ENCODE measurements around the gene CYP4F8. TPM values are rescaled to one million over a fixed set of nuclear protein-coding genes. Genes with fewer than 3 reads are reported as not detected.

CYP4F8 gene
- total RNA-seq, 1 experiment from 2014 or later: not detected

DNA sequence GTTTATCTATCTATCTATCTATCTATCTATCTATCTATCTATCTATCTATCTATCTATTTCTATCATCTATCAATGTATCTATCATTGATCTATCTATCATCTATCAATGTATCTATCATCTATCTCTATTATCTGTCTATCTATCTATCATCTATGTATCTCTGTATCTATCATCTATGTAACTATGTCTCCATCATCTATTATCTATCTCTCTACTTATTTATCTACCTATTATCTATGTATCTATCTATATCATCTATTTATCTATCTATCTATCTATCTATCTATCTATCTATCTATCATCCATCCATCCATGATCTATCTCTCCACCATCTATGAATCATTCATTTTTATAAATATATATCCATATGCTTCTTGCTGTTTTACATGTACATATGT, 41.4 kb downstream of the CYP4F8 start:
- H3K9me3 Mint-ChIP-seq: peaks cover 91 to 95% of the 10 kb centered on the region in 2 experiments
- DNase-seq: no peak
- no peaks in the 10 kb centered on the region for H3K23me2 ChIP-seq (ENCODE audit: insufficient read length, low read depth, low read length, poor library complexity, severe bottlenecking)
- no peak overlapping the region for H2AK5ac ChIP-seq (ENCODE audit: insufficient read length, low read length)
- no peak overlapping the region for H3K56ac ChIP-seq (ENCODE audit: insufficient read length, low read depth, low read length)
- no peaks in the 10 kb centered on the region for H3K79me1 ChIP-seq (ENCODE audit: insufficient read depth, low read depth, low read length, poor library complexity, severe bottlenecking)
- no peak overlapping the region for H3K4me3 Mint-ChIP-seq
- no peak overlapping the region for H3K18ac ChIP-seq (ENCODE audit: insufficient read length, low read depth, low read length)
- no peak overlapping the region for H2BK12ac ChIP-seq (ENCODE audit: insufficient read length, low read depth, low read length)
- H3K9ac ChIP-seq (ENCODE audit: extremely low read depth, insufficient read length, low read length): no peak overlapping the region
- H2BK15ac ChIP-seq (ENCODE audit: low read depth, low read length): no peak overlapping the region
- no peaks in the 10 kb centered on the region for H3K79me2 ChIP-seq (ENCODE audit: insufficient read depth, low read length)
- H3K4me2 ChIP-seq (ENCODE audit: insufficient read depth, insufficient read length, low read length): no peak overlapping the region
- H3T11ph ChIP-seq (ENCODE audit: low read length): no peak overlapping the region
- peaks cover 4 to 34% (median 9%) of the 10 kb centered on the region in 3 experiments; a peak in 6 of 7 replicates for H3K36me3 Mint-ChIP-seq (ENCODE audit: insufficient read depth in 1 of 3, low read depth in 3 of 3)
- H2AFZ ChIP-seq (ENCODE audit: low read length): no peak overlapping the region
- no peak overlapping the region for H3K23ac ChIP-seq (ENCODE audit: insufficient read length, low read depth, low read length)
- no peak overlapping the region for H4K8ac ChIP-seq (replicated peaks; ENCODE audit: insufficient read length, low read depth, low read length)
- H3K27ac Mint-ChIP-seq: no peak overlapping the region
- no peak overlapping the region for H3K27ac ChIP-seq (ENCODE audit: insufficient read length, low read depth, low read length)
- H3K14ac ChIP-seq (ENCODE audit: insufficient read depth, low read length): no peak overlapping the region
- no peaks in the 10 kb centered on the region for H3K27me3 Mint-ChIP-seq (ENCODE audit: low read depth)
- H4K91ac ChIP-seq (ENCODE audit: insufficient read length, low read depth, low read length): no peak overlapping the region
- H3K27me3 ChIP-seq (ENCODE audit: insufficient read depth, low read length): no peaks in the 10 kb centered on the region
- no peaks in the 10 kb centered on the region for H4K20me1 ChIP-seq (ENCODE audit: control insufficient read depth, insufficient read depth, insufficient read length)
- no peaks in the 10 kb centered on the region for H3K4me1 ChIP-seq (ENCODE audit: insufficient read depth, low read length)
- peaks cover 61% of the 10 kb centered on the region for H3K9me3 ChIP-seq (ENCODE audit: control insufficient read depth, low read depth, low read length)
- no peak overlapping the region for H4K5ac ChIP-seq (ENCODE audit: insufficient read length, low read depth, low read length)
- H3K4me1 Mint-ChIP-seq: no peaks in the 10 kb centered on the region
- H3K4ac ChIP-seq (ENCODE audit: low read depth, low read length): no peak overlapping the region
- no peak overlapping the region for H2BK20ac ChIP-seq (ENCODE audit: low read depth, low read length, poor library complexity, severe bottlenecking)
- TF ChIP-seq, protein P1, sequence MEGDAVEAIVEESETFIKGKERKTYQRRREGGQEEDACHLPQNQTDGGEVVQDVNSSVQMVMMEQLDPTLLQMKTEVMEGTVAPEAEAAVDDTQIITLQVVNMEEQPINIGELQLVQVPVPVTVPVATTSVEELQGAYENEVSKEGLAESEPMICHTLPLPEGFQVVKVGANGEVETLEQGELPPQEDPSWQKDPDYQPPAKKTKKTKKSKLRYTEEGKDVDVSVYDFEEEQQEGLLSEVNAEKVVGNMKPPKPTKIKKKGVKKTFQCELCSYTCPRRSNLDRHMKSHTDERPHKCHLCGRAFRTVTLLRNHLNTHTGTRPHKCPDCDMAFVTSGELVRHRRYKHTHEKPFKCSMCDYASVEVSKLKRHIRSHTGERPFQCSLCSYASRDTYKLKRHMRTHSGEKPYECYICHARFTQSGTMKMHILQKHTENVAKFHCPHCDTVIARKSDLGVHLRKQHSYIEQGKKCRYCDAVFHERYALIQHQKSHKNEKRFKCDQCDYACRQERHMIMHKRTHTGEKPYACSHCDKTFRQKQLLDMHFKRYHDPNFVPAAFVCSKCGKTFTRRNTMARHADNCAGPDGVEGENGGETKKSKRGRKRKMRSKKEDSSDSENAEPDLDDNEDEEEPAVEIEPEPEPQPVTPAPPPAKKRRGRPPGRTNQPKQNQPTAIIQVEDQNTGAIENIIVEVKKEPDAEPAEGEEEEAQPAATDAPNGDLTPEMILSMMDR (conservative IDR thresholded peaks at IDR 0.05): no peak
- H2BK120ac ChIP-seq (ENCODE audit: low read depth, low read length, poor library complexity, severe bottlenecking): no peak overlapping the region
- no peak overlapping the region for H2BK5ac ChIP-seq (ENCODE audit: insufficient read length, low read length)

Data from H9 (cell line).